ENCODE data around the gene ZFP36L2.

The ZFP36L2 gene

GRCh38 chr2:43184339-43184895 lies 42.0 kb downstream of the ZFP36L2 start:
- DNase-seq = peak; percentile 71 to 78

GRCh38 chr2:43183743-43184142 lies 42.7 kb downstream of the ZFP36L2 start:
- no peak for DNase-seq

- no peak for DNase-seq
Measured at GRCh38 chr2:43180897-43181296, 45.5 kb downstream of the ZFP36L2 start.

- no peak for DNase-seq
Measured at GRCh38 chr2:43179942-43180341, 46.5 kb downstream of the ZFP36L2 start.

GRCh38 chr2:43178602-43179542 lies 47.5 kb downstream of the ZFP36L2 start:
- peak in 1 of 2 experiments; percentile 41 for DNase-seq

- no peak for DNase-seq
Measured at GRCh38 chr2:43178055-43178598, 48.3 kb downstream of the ZFP36L2 start.

DNA sequence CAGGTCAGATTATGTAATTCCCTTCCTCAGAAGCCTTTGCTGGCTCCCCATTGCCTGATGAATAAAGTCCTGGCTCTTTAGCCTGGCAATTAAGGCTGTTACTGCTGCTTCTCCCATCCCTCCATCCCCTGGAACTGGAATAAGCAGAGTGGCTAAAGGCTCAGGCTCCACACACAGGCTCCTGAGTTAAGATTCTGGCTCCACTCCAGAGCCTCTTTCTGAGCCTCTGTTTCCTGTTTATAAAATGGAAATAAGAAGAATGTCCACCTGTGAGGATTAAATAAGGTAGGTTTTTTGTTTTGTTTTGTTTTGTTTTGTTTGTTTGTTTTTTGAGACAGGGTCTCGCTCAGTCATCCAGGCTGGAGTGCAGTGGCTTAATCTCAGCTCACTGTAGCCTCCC lies 50.0 kb downstream of the ZFP36L2 start:
- DNase-seq = no peak

- no peak for DNase-seq
Measured at GRCh38 chr2:43175876-43176275, 50.5 kb downstream of the ZFP36L2 start.

- DNase-seq = peak in 1 of 2 experiments; percentile 41
Measured at GRCh38 chr2:43175020-43175441, 51.4 kb downstream of the ZFP36L2 start.

- DNase-seq = peak; percentile 78 to 81
Measured at GRCh38 chr2:43174368-43174916, 52.0 kb downstream of the ZFP36L2 start.

Data from activated T-cell treated with anti-CD3 and anti-CD28 coated beads, Interleukin-2, amount 50 U/mL, for 48 hours (primary cell).